ENCODE data around the gene DEGS2. TPM values are rescaled to one million over a fixed set of nuclear protein-coding genes. Genes with fewer than 3 reads are reported as not detected.
"Not testable (repeated sequence)": the region's sequence is repeated elsewhere in the genome, so short reads cannot be mapped to it uniquely, and the experiment has no call there.

Gene DEGS2
- total RNA-seq (under 1 TPM; 0.35 to 0.42 TPM), polyA plus RNA-seq (0.72 TPM)

DNA sequence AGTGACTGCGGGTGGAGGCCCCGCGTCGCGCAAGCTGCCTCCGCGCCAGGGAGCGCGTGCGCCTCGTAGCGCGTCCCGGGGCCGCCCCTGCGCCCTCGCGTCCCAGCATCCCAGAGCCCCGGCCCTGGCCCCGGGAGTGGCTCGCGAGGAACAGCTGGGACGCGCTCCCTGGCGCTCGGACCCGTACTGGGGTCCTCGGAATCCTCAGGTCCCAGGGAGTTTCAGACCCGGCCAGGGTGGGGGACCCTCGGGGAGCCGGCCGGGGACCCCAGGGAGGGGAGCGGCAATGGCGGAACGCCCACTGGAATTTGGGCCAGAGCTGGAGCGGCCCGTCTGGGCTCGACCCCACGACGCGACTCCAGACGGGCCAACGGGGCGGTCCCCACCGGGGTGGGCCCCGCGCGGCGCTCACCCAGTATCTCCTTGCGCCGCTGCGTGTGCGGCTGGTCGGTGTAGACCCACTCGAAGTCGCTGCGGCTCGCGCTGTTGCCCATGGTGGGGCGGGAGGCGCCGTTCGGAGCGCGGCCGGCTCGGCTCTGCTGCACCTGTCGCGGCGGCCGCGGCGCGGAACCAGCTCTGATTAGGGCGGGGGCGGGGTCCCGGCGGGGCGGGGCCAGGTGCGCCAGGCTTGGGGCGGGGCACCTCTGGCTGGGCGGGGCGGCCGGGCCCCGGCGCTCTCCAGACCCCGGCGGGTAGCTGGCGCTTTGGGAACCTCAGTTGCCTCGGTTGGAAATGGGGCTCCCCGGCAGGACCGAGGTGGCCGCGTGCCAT is at the start of gene DEGS2:
TSS of gene DEGS2 (minus strand) at position 552 of the 771 bp plus-strand sequence. CDS start at position 494, 58 bp downstream.
- peak within 1 kb of the TSS in 6 of 7 donors; percentile 45 to 72 (median 58) for H3K4me3 Mint-ChIP-seq
- no peaks in the 10 kb centered on the region for H3K36me3 ChIP-seq (ENCODE audit: insufficient read depth, low read length)
- H3K27me3 ChIP-seq (ENCODE audit: insufficient read depth, low read length, poor library complexity, severe bottlenecking) = no peaks in the 10 kb centered on the region
- peaks cover 0 to 8% (median 3%) of the 10 kb centered on the region in 3 donors for H3K4me1 Mint-ChIP-seq
- peak within 1 kb of the TSS; percentile 12 for H3K4me3 ChIP-seq (ENCODE audit: low read length)
- H3K36me3 Mint-ChIP-seq = peaks cover 0 to 5% (median 0%) of the 10 kb centered on the region in 3 donors
- CTCF ChIA-PET = no interaction called here
- H3K27ac Mint-ChIP-seq = no peak within 1 kb of the TSS
- peak; percentile 34 to 65 (median 45) for DNase-seq
- H3K27me3 Mint-ChIP-seq = peaks cover 26 to 27% of the 10 kb centered on the region in 2 donors
- H3K9me3 Mint-ChIP-seq = peaks cover 0 to 11% (median 7%) of the 10 kb centered on the region in 5 donors
- H3K27ac ChIP-seq (ENCODE audit: low read depth, low read length) = no peak within 1 kb of the TSS
- no peaks in the 10 kb centered on the region for H3K4me1 ChIP-seq (ENCODE audit: insufficient read depth, low read length)
- H3K9me3 ChIP-seq (ENCODE audit: low read length) = no peaks in the 10 kb centered on the region
- POLR2A ChIA-PET = interaction anchor here (1.1 kb wide), 1 partner anchor 21 kb away, joined by 3 read pairs; no protein-coding TSS in a partner anchor

DNA sequence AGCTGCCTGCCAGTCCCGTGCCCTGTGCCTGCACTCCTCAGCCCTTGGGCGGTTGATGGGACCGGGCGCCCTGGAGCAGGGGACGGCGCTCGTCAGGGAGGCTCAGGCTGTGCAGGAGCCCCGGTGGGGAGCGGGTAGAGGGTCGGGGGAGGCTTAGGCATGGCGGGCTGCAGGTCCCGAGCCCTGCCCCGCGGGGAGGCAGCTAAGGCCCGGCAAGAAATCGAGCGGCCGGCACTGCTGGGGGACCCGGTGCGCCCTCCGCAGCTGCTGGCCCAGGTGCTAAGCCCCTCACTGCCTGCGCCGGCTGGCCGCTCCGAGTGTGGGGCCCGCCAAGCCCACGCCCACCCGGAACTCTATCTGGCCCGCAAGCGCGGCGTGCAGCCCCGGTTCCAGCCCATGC is 48.7 kb upstream of the DEGS2 start:
- H3K27ac ChIP-seq (ENCODE audit: low read depth, low read length); DNase-seq; H3K4me3 ChIP-seq (ENCODE audit: low read length); H3K4me1 ChIP-seq (ENCODE audit: insufficient read depth, low read length); H3K27me3 Mint-ChIP-seq; H3K36me3 ChIP-seq (ENCODE audit: insufficient read depth, low read length); H3K27ac Mint-ChIP-seq; H3K4me1 Mint-ChIP-seq; H3K27me3 ChIP-seq (ENCODE audit: insufficient read depth, low read length, poor library complexity, severe bottlenecking); H3K4me3 Mint-ChIP-seq; H3K9me3 Mint-ChIP-seq; H3K9me3 ChIP-seq (ENCODE audit: low read length); H3K36me3 Mint-ChIP-seq: not testable (repeated sequence)
- CTCF ChIA-PET = interaction anchor here (1.2 kb wide), 1 partner anchor 15 kb away, joined by 5 read pairs; no protein-coding TSS in a partner anchor
- POLR2A ChIA-PET = interaction anchor here (1.1 kb wide), 1 partner anchor 15 kb away, joined by 4 read pairs; no protein-coding TSS in a partner anchor

DNA sequence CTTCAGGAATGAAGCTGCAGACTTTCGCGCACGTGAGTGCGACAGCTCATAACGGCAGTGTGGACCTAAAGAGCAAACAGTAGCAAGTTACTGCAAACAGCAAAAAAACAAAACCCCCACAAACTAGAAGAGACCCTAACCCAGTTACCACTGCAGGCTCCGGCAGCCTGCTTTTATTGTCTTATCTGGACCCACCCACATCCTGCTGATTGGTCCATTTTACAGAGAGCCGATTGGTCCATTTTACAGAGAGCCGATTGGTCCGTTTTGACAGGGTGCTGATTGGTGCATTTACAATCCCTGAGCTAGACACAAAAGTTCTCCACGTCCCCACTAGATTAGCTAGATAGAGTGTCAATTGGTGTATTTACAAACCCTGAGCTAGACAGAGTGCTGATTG is 48.1 kb upstream of the DEGS2 start:
- not testable (repeated sequence) for H3K4me1 Mint-ChIP-seq; H3K9me3 Mint-ChIP-seq; H3K27me3 ChIP-seq (ENCODE audit: insufficient read depth, low read length, poor library complexity, severe bottlenecking); H3K4me3 ChIP-seq (ENCODE audit: low read length); H3K27me3 Mint-ChIP-seq; H3K36me3 Mint-ChIP-seq; H3K4me1 ChIP-seq (ENCODE audit: insufficient read depth, low read length); DNase-seq; H3K4me3 Mint-ChIP-seq; H3K27ac Mint-ChIP-seq; H3K27ac ChIP-seq (ENCODE audit: low read depth, low read length); H3K36me3 ChIP-seq (ENCODE audit: insufficient read depth, low read length); H3K9me3 ChIP-seq (ENCODE audit: low read length)
- ChIA-PET CTCF (interaction anchor here (1.2 kb wide), 1 partner anchor 14 kb away, joined by 5 read pairs; no protein-coding TSS in a partner anchor), POLR2A (interaction anchor here (1.1 kb wide), 1 partner anchor 15 kb away, joined by 4 read pairs; no protein-coding TSS in a partner anchor)

DNA sequence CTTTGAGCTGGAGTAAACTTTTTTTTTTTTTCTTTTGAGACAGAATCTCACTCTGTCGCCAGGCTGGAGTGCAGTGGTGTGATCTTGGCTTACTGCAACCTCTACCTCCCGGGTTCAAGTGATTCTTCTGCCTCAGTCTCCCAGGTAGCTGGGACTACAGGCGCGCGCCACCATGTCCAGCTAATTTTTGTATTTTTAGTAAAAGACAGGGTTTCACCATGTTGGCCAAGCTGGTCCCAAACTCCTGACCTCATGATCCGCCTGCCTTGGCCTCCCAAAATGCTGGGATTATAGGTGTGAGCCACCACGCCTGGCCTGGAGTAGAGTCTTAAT is 45.4 kb upstream of the DEGS2 start:
- H3K4me3 Mint-ChIP-seq; H3K4me1 ChIP-seq (ENCODE audit: insufficient read depth, low read length); H3K4me3 ChIP-seq (ENCODE audit: low read length); H3K27ac Mint-ChIP-seq; H3K36me3 ChIP-seq (ENCODE audit: insufficient read depth, low read length); H3K27me3 ChIP-seq (ENCODE audit: insufficient read depth, low read length, poor library complexity, severe bottlenecking); DNase-seq; H3K36me3 Mint-ChIP-seq; H3K27ac ChIP-seq (ENCODE audit: low read depth, low read length); H3K27me3 Mint-ChIP-seq; POLR2A ChIA-PET; H3K4me1 Mint-ChIP-seq; H3K9me3 Mint-ChIP-seq; H3K9me3 ChIP-seq (ENCODE audit: low read length): not testable (repeated sequence)
- CTCF ChIA-PET = interaction anchor here (1.2 to 3.7 kb wide), 2 partner anchors 12 to 96 kb away, joined by 5 to 16 read pairs; no protein-coding TSS in a partner anchor

DNA sequence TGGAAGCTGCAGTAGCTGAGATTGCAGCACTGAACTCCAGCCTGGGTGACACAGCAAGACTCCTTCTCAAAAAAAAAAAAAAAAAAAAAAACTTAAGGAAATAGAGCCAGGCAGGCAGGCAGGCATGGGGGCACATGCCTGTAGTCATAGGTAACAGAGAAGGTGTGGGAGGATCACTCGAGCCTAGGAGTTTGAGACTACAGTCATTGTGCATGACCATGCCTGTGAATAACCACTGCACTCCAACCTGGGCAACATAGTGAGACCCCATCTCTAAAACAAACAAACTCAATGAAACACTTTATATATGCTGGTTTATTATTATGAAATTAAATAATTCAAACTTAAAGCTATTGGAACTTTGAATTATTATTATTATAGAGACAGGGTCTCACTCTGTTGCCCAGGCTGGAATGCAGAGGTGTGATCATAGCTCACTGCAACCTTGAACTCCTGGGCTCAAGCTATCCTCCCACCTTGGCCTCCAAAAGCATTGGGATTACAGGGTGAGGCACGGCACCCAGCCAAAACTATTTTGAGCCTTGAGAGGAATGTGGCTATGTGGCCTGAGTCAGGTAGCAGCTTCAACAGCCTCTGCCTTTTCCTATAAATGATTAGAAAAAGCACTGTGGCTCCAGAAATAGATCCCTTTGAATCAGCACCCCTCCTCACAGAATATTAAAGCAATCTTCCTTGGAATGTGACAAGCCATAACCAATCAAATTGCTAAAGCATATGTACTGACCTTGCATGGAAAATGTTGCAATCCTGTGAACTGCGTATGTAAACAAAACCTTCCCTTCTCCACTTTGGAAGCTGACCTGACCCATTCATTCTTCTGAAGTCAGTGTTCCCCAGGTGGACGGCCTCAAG is 44.8 kb upstream of the DEGS2 start:
- Histone ChIP-seq H3K4me3 (ENCODE audit: low read length) (no peak overlapping the region), H3K4me1 (ENCODE audit: insufficient read depth, low read length) (no peaks in the 10 kb centered on the region), H3K27ac (ENCODE audit: low read depth, low read length) (no peak overlapping the region), H3K36me3 (ENCODE audit: insufficient read depth, low read length) (no peaks in the 10 kb centered on the region), H3K27me3 (ENCODE audit: insufficient read depth, low read length, poor library complexity, severe bottlenecking) (no peaks in the 10 kb centered on the region), H3K9me3 (ENCODE audit: low read length) (no peaks in the 10 kb centered on the region)
- CTCF ChIA-PET = interaction anchor here (1.2 to 3.7 kb wide), 3 partner anchors 11 to 96 kb away, joined by 4 to 16 read pairs (median 5); no protein-coding TSS in a partner anchor
- POLR2A ChIA-PET = interaction anchor here (0.7 kb wide), 1 partner anchor 58 kb away, joined by 5 read pairs; no protein-coding TSS in a partner anchor
- H3K36me3 Mint-ChIP-seq = no peaks in the 10 kb centered on the region
- no peak overlapping the region for H3K27ac Mint-ChIP-seq
- no peaks in the 10 kb centered on the region for H3K4me1 Mint-ChIP-seq
- no peak overlapping the region for H3K4me3 Mint-ChIP-seq
- DNase-seq = no peak
- peaks cover 0 to 4% of the 10 kb centered on the region in 2 donors for H3K27me3 Mint-ChIP-seq
- H3K9me3 Mint-ChIP-seq = no peaks in the 10 kb centered on the region

DNA sequence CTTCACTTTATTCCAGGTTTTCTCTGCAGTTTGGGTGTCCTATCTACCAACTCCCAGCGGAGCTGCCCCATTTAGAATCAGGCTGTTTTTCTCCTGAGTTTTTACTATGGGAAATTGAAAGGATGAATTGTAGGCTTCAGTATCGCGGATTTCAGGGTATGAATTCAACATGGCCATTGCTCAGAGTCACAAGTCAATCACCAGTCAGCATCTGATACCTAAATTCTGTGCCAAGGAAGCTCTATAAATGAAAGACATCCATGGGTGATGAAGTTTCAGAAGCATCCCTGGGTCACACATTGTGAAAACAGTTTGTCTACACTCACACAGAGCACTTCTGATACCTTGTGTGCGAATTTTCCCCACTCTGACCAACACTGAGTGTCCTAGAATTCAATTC is 43.7 kb upstream of the DEGS2 start:
- POLR2A ChIA-PET = interaction anchor here (0.7 kb wide), 1 partner anchor 59 kb away, joined by 5 read pairs; no protein-coding TSS in a partner anchor
- H3K27me3 Mint-ChIP-seq = peaks cover 0 to 4% of the 10 kb centered on the region in 2 donors

DNA sequence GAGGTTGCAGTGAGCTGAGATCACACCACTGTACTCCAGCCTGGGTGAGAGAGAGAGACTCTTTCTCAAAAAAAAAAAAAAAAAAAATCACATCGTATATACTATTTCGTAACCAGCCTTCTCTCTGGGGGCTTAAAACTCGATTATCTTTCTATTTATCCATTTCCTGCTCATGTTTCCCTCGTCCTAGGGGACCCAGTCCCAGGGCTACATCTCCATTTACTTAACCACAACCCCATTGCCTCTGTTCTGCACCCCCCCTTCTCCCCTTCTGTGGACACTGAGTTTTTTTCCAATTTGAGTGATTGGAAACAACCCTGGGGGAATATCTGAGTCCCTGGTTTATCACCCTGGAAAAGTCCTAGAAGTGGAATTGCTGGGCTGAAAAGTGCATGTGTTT is 43.3 kb upstream of the DEGS2 start:
- POLR2A ChIA-PET = no interaction called here
- H3K36me3 Mint-ChIP-seq = no peaks in the 10 kb centered on the region
- H3K4me1 ChIP-seq (ENCODE audit: insufficient read depth, low read length) = no peaks in the 10 kb centered on the region

More for the DNA sequence above, 43.7 kb upstream of the DEGS2 start:
- Mint-ChIP-seq H3K4me3 (no peak overlapping the region), H3K27ac (no peak overlapping the region), H3K4me1 (no peaks in the 10 kb centered on the region), H3K9me3 (no peaks in the 10 kb centered on the region), H3K36me3 (no peaks in the 10 kb centered on the region)
- Histone ChIP-seq H3K27ac (ENCODE audit: low read depth, low read length) (no peak overlapping the region), H3K36me3 (ENCODE audit: insufficient read depth, low read length) (no peaks in the 10 kb centered on the region), H3K27me3 (ENCODE audit: insufficient read depth, low read length, poor library complexity, severe bottlenecking) (no peaks in the 10 kb centered on the region), H3K9me3 (ENCODE audit: low read length) (no peaks in the 10 kb centered on the region), H3K4me1 (ENCODE audit: insufficient read depth, low read length) (no peaks in the 10 kb centered on the region), H3K4me3 (ENCODE audit: low read length) (no peak overlapping the region)
- CTCF ChIA-PET = interaction anchor here (1.4 to 3.7 kb wide), 3 partner anchors 10 to 43 kb away, joined by 4 to 16 read pairs (median 6); no protein-coding TSS in a partner anchor
- DNase-seq = no peak

More for the DNA sequence above, 43.3 kb upstream of the DEGS2 start:
- peaks cover 0 to 4% of the 10 kb centered on the region in 2 donors for H3K27me3 Mint-ChIP-seq
- no peak overlapping the region for H3K27ac ChIP-seq (ENCODE audit: low read depth, low read length)
- H3K9me3 ChIP-seq (ENCODE audit: low read length) = no peaks in the 10 kb centered on the region
- CTCF ChIA-PET = interaction anchor here (1.4 to 1.9 kb wide), 2 partner anchors 10 to 44 kb away, joined by 4 to 6 read pairs; no protein-coding TSS in a partner anchor
- H3K4me1 Mint-ChIP-seq = no peaks in the 10 kb centered on the region
- no peak overlapping the region for H3K27ac Mint-ChIP-seq
- H3K36me3 ChIP-seq (ENCODE audit: insufficient read depth, low read length) = no peaks in the 10 kb centered on the region
- no peak overlapping the region for H3K4me3 ChIP-seq (ENCODE audit: low read length)
- H3K27me3 ChIP-seq (ENCODE audit: insufficient read depth, low read length, poor library complexity, severe bottlenecking) = no peaks in the 10 kb centered on the region
- no peak overlapping the region for H3K4me3 Mint-ChIP-seq
- no peaks in the 10 kb centered on the region for H3K9me3 Mint-ChIP-seq
- no peak for DNase-seq

Measured in CD8-positive, alpha-beta memory T cell (primary cell).